Peyer's patch (tissue), 4 donors: ENCODE measurements around the gene IRS1. TPM values are rescaled to one million over a fixed set of nuclear protein-coding genes. Genes with fewer than 3 reads are reported as not detected.

ENCODE experiments used
- DNase-seq, 3 donors: peaks; one replicate each; pipeline ENCODE4 v3.0.0-alpha.2; 2017 to 2019
- H3K27ac ChIP-seq, 4 donors: fragments of 200-600 bp; sonication (generic); one replicate each; pipeline ENCODE4 v1.5.1; 2016 to 2019
- H3K27me3 ChIP-seq, 2 donors: fragments of 200-600 bp; sonication (generic); one replicate each; pipeline ENCODE4 v1.5.1; 2019
- H3K36me3 ChIP-seq, 3 donors: fragments of 200-600 bp; sonication (generic); one replicate each; pipeline ENCODE4 v1.5.1; 2016 to 2019
- H3K4me1 ChIP-seq, 4 donors: fragments of 200-600 bp; sonication (generic); one replicate each; pipeline ENCODE4 v1.5.1; 2016 to 2019
- H3K4me3 ChIP-seq, 4 donors: fragments of 200-600 bp; sonication (generic); 1 replicate in 3 of 4; 2 replicates in 1 of 4; pipeline ENCODE4 v1.5.1; 2016 to 2019; ENCODE audit warnings: mild to moderate bottlenecking in 1 of 4
- H3K9me3 ChIP-seq, 4 donors: fragments of 200-600 bp; sonication (generic); one replicate each; pipeline ENCODE4 v1.5.1; 2016 to 2019; ENCODE audit warnings: mild to moderate bottlenecking in 1 of 4
- CTCF ChIP-seq, 6 experiments: fragments of 450-650 bp in 4 of 6; fragments of 200-600 bp in 2 of 6; sonication (generic) in 1 of 6; IDR thresholded peaks; one replicate each; pipeline ENCODE4 v1.5.1; 2017 to 2019; ENCODE audit warnings: antibody characterized with exemption in 6 of 6, mild to moderate bottlenecking in 3 of 6, moderate library complexity in 1 of 6
- POLR2A ChIP-seq, 2 donors: fragments of 450-650 bp; IDR thresholded peaks; one replicate each; pipeline ENCODE4 v1.5.1; 2017; ENCODE audit warnings: antibody characterized with exemption in 2 of 2, mild to moderate bottlenecking in 2 of 2, moderate library complexity in 2 of 2
- total RNA-seq, 4 donors: library from RNA; depleted of rRNA; stranded (reverse); fragments of >200 nt; gene quantifications; one replicate each; pipeline ENCODE4 v1.1.0, GENCODE V29; 2016

IRS1 gene
- total RNA-seq, 4 donors from 2014 or later: 8.3 to 67.7 (median 22.5) TPM

- TF ChIP-seq POLR2A (IDR thresholded peaks at IDR 0.05) (no peak), CTCF (IDR thresholded peaks at IDR 0.05) (no peak)
- Histone ChIP-seq H3K27ac (peak overlapping the region in 1 of 4 donors; percentile 48), H3K27me3 (no peaks in the 10 kb centered on the region), H3K4me1 (no peaks in the 10 kb centered on the region), H3K36me3 (no peaks in the 10 kb centered on the region), H3K9me3 (no peaks in the 10 kb centered on the region), H3K4me3 (no peak overlapping the region)
- DNase-seq: no peak
Observed at GRCh38 chr2:226726546-226726945, 73.1 kb downstream of the IRS1 start.

- Histone ChIP-seq H3K4me3 (no peak overlapping the region), H3K4me1 (no peaks in the 10 kb centered on the region), H3K9me3 (no peaks in the 10 kb centered on the region), H3K36me3 (no peaks in the 10 kb centered on the region), H3K27ac (peak overlapping the region in 1 of 4 donors; percentile 48), H3K27me3 (no peaks in the 10 kb centered on the region)
- DNase-seq: no peak
- TF ChIP-seq CTCF (IDR thresholded peaks at IDR 0.05) (no peak), POLR2A (IDR thresholded peaks at IDR 0.05) (no peak)
Observed at GRCh38 chr2:226725126-226725860, 74.3 kb downstream of the IRS1 start.

- H3K9me3 ChIP-seq: no peaks in the 10 kb centered on the region
- no peaks in the 10 kb centered on the region for H3K36me3 ChIP-seq
- no peaks in the 10 kb centered on the region for H3K4me1 ChIP-seq
- DNase-seq: no peak
- TF ChIP-seq CTCF (IDR thresholded peaks at IDR 0.05): no peak
- no peak for TF ChIP-seq POLR2A (IDR thresholded peaks at IDR 0.05)
- no peak overlapping the region for H3K27ac ChIP-seq
- no peaks in the 10 kb centered on the region for H3K27me3 ChIP-seq
- H3K4me3 ChIP-seq: no peak overlapping the region
Observed at GRCh38 chr2:226721541-226721940, 78.1 kb downstream of the IRS1 start.

- H3K36me3 ChIP-seq: no peaks in the 10 kb centered on the region
- H3K27ac ChIP-seq: no peak overlapping the region
- H3K9me3 ChIP-seq: no peaks in the 10 kb centered on the region
- no peak overlapping the region for H3K4me3 ChIP-seq
- no peaks in the 10 kb centered on the region for H3K27me3 ChIP-seq
- no peaks in the 10 kb centered on the region for H3K4me1 ChIP-seq
- TF ChIP-seq POLR2A (IDR thresholded peaks at IDR 0.05) (no peak), CTCF (IDR thresholded peaks at IDR 0.05) (no peak)
- DNase-seq: no peak
Observed at GRCh38 chr2:226720948-226721347, 78.7 kb downstream of the IRS1 start.

GRCh38 chr2:226717719-226718118 lies 81.9 kb downstream of the IRS1 start:
- Histone ChIP-seq H3K9me3 (no peaks in the 10 kb centered on the region), H3K4me3 (no peak overlapping the region), H3K27ac (no peak overlapping the region), H3K36me3 (no peaks in the 10 kb centered on the region), H3K27me3 (no peaks in the 10 kb centered on the region), H3K4me1 (no peaks in the 10 kb centered on the region)
- TF ChIP-seq CTCF (IDR thresholded peaks at IDR 0.05) (no peak), POLR2A (IDR thresholded peaks at IDR 0.05) (no peak)
- no peak for DNase-seq
